Measurements from ENCODE around the gene KCTD1.

The KCTD1 gene

GRCh38 chr18:26547646-26548414 lies 523 bp downstream of the KCTD1 start:
- no peak for DNase-seq

- no peak for DNase-seq
Observed at GRCh38 chr18:26546875-26547645, 1.3 kb downstream of the KCTD1 start.

GRCh38 chr18:26546170-26546874 lies 2.0 kb downstream of the KCTD1 start:
- DNase-seq = no peak

- DNase-seq = no peak
Observed at GRCh38 chr18:26545335-26546123, 2.8 kb downstream of the KCTD1 start.

DNA sequence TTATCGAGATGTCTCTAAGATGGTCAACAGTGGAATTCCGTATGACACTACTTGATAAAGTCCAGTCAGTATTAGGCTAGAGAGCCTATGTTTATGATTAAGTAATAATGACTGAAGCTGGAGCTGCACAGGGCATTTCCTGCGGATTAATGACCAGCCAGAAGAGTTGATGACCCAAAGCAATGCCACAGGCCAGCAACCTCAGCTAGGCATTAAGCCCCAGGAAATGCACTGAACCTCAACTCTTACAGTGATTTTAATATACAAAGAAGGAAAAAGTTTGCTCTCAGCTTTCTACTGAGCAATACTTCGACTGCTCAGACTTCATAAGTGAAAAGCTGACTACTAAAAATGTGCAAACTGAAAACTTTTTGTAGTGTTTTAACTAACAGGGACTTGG lies 3.9 kb downstream of the KCTD1 start:
- no peak for DNase-seq

DNA sequence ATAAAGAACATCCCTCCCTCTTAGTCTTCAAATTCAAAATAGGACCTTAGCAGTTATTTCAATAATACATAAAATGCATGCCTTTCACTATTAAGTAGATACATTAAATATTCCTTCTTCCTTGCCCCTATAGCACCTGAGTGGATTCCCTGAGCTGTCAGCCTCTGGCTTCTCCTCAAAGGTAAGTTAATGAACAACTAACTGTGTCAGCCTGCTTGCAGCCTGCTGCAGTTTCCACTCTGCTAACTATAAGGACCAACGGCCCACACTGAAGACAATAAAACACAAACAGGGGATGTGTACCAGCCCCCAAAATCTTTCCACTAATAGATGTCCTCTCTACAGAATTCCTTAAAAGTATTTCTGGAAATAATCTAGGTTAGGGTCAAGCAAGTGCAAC lies 5.0 kb downstream of the KCTD1 start:
- DNase-seq = no peak

- no peak for DNase-seq
Observed at GRCh38 chr18:26540043-26540628, 8.2 kb downstream of the KCTD1 start.

DNA sequence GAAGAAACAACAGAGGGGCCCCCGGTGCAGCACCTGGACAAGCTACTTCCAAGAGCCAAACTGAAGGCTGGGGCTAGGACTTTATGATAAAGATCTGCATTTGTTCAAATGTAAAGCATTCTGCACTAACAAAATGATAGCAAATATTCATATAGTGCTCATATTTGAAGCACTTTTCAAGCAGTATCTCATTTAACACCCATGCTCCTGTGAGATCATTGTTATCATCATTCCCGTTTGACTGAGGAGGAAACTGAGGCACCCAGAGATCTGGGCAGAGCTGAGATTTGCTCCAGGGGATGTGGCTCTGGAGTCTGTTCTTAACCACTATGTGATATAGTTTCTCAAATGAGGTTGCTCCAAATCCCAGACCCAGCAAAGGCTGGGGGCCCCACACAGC lies 9.8 kb downstream of the KCTD1 start:
- no peak for DNase-seq

- DNase-seq = peak; percentile 23
Observed at GRCh38 chr18:26536664-26537063, 11.7 kb downstream of the KCTD1 start.

DNA sequence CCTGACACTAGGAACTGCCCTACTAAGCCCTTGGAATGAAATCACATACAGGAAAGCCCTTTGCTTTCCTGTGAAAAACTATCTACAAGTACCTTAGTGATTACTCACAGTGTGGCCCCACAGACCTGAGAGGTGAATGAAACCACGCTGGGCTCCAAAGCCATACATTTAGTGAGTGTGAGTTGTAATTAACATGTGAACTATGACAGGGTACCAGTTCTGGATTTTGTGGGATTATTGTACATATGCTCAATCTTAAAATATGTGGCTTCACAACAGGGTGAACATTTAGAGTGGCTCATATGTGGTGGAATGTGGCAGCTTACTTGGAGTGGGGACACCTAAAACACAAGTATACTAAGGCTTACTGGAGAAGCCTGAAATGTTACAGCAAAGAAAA lies 12.3 kb downstream of the KCTD1 start:
- no peak for DNase-seq

DNA sequence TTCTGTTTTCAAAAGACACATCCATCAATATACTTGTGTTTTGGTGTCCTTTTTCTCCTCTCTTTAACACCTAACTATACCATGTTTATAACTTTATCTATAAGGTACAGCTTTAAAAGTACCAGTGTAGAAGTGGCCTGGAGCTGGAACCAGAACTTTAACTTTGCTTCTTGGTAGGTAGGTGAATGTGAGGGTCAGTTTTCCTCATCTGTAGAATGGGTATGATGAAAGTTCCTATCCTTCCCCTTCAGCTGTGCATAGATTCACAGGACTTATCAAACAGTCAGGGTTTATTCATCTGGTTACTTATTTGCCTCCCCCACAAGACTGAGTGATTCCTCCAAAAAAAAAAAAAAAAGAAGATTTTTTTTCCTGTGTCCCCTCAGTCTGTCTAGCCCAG lies 12.7 kb downstream of the KCTD1 start:
- no peak for DNase-seq

- no peak for DNase-seq
Observed at GRCh38 chr18:26532367-26533340, 15.7 kb downstream of the KCTD1 start.

GRCh38 chr18:26531605-26532298 lies 16.6 kb downstream of the KCTD1 start:
- DNase-seq = no peak

- no peak for DNase-seq
Observed at GRCh38 chr18:26526966-26527234, 21.5 kb downstream of the KCTD1 start.

DNA sequence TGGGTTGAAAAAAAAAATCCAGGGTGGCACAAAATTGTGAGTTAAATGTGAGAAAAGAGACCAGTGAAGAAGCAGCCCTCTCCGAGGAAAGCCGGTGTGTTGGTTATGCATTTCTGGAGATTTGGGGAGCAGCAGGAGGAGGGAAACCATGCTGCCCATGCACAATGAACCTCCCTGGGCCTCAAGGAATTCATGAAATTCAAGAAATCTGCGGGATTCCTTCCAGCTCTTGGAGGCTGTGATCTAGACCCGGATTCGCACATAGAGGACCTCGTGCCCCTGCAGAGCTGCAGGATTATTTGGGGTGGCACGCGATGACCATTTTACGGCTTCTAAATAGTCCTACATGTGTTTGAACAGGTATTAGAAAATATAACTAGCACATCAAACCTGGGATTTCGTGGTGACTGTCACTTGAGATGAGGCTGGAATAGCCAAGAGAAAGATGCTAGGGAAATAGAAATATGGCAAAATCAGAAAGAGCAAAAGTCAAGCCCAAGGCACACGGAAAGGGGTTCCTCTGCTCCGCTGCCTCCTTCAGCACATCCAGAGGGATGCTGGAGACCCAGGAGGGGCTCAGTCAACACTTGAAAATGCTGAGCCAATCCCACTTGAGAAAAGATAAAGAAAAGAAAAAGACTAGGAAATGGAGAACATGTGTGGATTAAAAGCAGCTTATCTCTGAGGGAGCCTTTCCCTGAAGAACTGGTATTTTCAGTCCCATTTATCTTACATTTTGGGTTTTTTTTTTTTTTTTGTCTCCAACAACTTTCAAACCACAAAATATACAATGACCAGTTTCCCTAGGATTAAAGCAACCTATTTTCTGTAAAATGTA lies 22.0 kb downstream of the KCTD1 start:
- no peak for DNase-seq

DNA sequence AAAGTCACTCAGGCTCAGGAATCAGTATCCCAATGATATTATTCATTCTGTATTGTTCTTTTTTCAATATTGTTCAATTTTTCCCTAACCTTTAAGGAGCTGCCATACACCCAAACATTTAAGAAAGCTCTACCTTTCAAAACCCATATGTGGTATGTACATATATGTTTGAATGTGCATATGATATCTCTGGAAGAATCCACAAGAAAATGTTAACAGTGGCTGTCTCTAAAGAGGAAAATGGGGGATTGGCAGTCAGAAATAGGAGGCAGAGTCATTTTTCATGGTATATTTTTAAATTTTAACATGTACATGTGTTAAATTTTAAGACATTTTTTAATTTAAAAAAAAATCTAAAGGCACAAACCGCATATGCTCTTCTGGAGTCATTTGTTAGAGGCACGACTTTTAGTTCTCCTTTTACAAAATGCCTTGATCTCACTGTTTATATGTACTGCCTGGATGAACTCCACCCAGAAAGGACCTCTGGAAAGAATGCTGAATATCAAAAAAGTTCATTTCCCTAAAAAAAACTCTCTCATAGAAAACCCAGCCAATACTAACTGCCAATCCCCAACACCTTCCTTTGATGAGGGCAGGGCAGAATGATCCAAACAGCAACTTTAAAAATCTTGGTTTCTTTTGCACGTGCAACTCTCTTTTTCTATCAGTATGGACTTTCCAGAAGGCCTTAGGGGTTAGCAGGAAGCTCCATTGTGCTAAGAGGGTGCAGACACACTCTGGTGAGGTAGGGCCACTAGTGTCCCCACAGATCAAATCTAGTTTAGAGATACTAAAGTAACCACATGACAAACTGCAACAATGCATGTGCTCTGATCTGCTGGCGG lies 23.6 kb downstream of the KCTD1 start:
- DNase-seq = no peak

- no peak for DNase-seq
Observed at GRCh38 chr18:26524002-26524401, 24.4 kb downstream of the KCTD1 start.

DNA sequence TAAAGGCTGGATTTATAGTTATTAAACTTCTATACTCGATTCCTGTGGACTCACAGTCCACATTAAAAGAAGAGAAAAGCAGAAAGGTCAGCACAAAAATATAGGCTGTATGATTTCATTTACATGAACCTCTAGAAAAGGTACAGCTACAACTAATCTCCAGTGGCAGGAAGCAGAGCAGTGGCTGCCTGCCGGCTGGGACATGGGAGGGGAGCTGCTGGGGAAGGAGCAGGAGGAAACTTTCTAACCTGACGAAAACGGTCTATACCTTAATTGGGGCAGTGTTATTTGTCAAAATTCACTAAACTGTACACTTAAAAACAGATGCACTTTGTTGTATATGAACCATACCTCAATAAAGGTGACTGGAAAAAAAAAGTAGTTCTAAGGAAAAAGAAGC lies 26.7 kb downstream of the KCTD1 start:
- no peak for DNase-seq

- no peak for DNase-seq
Observed at GRCh38 chr18:26520974-26521373, 27.4 kb downstream of the KCTD1 start.

All from NCI-H2029 (cell line).